Stomach (tissue), 9 donors: ENCODE data around the gene MYH11. TPM values are rescaled to one million over a fixed set of nuclear protein-coding genes. Genes with fewer than 3 reads are reported as not detected.

Experiments
- DNase-seq, 2 donors: peaks; one replicate each; pipeline versions ENCODE4 v3.0.0 to v3.0.0-alpha.2; 2013 to 2019
- H3K27ac ChIP-seq, 5 donors: fragments of 200-600 bp in 4 of 5; sonication (generic) in 4 of 5; one replicate each; pipeline ENCODE4 v1.5.1; 2013 to 2019; ENCODE audit warnings: mild to moderate bottlenecking in 1 of 5, moderate library complexity in 1 of 5
- H3K27me3 ChIP-seq, 3 donors: fragments of 200-600 bp; sonication (generic); one replicate each; pipeline ENCODE4 v1.5.1; 2017 to 2019; ENCODE audit warnings: mixed run types in 1 of 3
- H3K36me3 ChIP-seq, 4 donors: fragments of 200-600 bp; sonication (generic); 1 replicate in 3 of 4; 2 replicates in 1 of 4; pipeline ENCODE4 v1.5.1; 2016 to 2019
- H3K4me1 ChIP-seq, 4 donors: fragments of 200-600 bp; sonication (generic); one replicate each; pipeline ENCODE4 v1.5.1; 2016 to 2019
- H3K4me3 ChIP-seq, 4 donors: fragments of 200-600 bp; sonication (generic) in 3 of 4; one replicate each; pipeline ENCODE4 v1.5.1; 2016 to 2019; ENCODE audit warnings: mild to moderate bottlenecking in 1 of 4
- H3K9me3 ChIP-seq, 4 donors: fragments of 200-600 bp; sonication (generic); one replicate each; pipeline ENCODE4 v1.5.1; 2016 to 2019
- CTCF ChIP-seq, 7 experiments: fragments of 450-650 bp in 4 of 7; fragments of 200-600 bp in 3 of 7; sonication (generic) in 3 of 7; IDR thresholded peaks; one replicate each; pipeline ENCODE4 v1.5.1; 2016 to 2019; ENCODE audit warnings: antibody characterized with exemption in 7 of 7, control low read depth in 2 of 7, mild to moderate bottlenecking in 1 of 7
- EP300 ChIP-seq: sonication (generic); formaldehyde crosslinking; IDR thresholded peaks from one replicate; pipeline ENCODE4 v1.6.1; 2017; ENCODE audit warnings: antibody characterized with exemption
- POLR2A ChIP-seq, 4 donors: fragments of 450-650 bp; IDR thresholded peaks; one replicate each; pipeline ENCODE4 v1.6.1; 2016; ENCODE audit warnings: antibody characterized with exemption in 4 of 4, control low read depth in 2 of 4, mild to moderate bottlenecking in 1 of 4, moderate library complexity in 1 of 4
- POLR2AphosphoS5 ChIP-seq, 3 donors: sonication (generic); formaldehyde crosslinking; IDR thresholded peaks; one replicate each; pipeline ENCODE4 v1.6.1; 2016; ENCODE audit warnings: antibody characterized with exemption in 3 of 3
- WGBS, 5 donors: extraction: QIAGEN DNeasy Blood & Tissue Kit in 3 of 5; methylation state at CpG; one replicate each; pipeline versions ENCODE4 v1.1.5 to v1.1.7; 2013 to 2018; 5-methylcytosine and 5-hydroxymethylcytosine counted together
- intact Hi-C: fragments of 100-400 bp; cut with DNase I; formaldehyde crosslinking; loops from one replicate; pipeline ENCODE4 v1.15.1; 2023; ENCODE audit warnings: low total_unique reads
- polyA plus RNA-seq, 3 donors: library from polyadenylated mRNA; stranded (reverse); fragments of 200-250 nt; gene quantifications; one replicate each; pipeline ENCODE4 v1.2.3, GENCODE V29; 2013
- total RNA-seq, 5 donors: library from RNA; depleted of rRNA; stranded (reverse); fragments of >200 nt; gene quantifications; one replicate each; pipeline versions ENCODE4 v1.1.0 to v1.2.3, GENCODE V29; 2014 to 2016
- donor health status: healthy with polysubstance abuse.
- donor health status: Bipolar disorder and iron deficiency.
- donor health status: healthy.

Gene MYH11
- total and polyA plus RNA-seq, 8 donors: 33.8 to 3,048 (median 865) TPM

- Histone ChIP-seq H3K27me3 (no peaks in the 10 kb centered on the region), H3K36me3 (peaks cover 3 to 94% (median 56%) of the 10 kb centered on the region in 4 donors), H3K9me3 (no peaks in the 10 kb centered on the region), H3K4me3 (no peak overlapping the region), H3K27ac (no peak overlapping the region), H3K4me1 (peaks cover 0 to 8% (median 4%) of the 10 kb centered on the region in 4 donors)
- TF ChIP-seq POLR2AphosphoS5 (IDR thresholded peaks at IDR 0.05) (no peak), CTCF (IDR thresholded peaks at IDR 0.05) (no peak), POLR2A (IDR thresholded peaks at IDR 0.05) (no peak), EP300 (no peak)
- DNase-seq: no peak
- 82 to 91% (median 88%) methylated on average over 2 of the region's 2 CpGs for WGBS, 5 donors
- intact Hi-C loops: no loop called here
These were observed 108.2 kb downstream of the MYH11 start for GRCh38 chr16:15748654-15749053.

DNA sequence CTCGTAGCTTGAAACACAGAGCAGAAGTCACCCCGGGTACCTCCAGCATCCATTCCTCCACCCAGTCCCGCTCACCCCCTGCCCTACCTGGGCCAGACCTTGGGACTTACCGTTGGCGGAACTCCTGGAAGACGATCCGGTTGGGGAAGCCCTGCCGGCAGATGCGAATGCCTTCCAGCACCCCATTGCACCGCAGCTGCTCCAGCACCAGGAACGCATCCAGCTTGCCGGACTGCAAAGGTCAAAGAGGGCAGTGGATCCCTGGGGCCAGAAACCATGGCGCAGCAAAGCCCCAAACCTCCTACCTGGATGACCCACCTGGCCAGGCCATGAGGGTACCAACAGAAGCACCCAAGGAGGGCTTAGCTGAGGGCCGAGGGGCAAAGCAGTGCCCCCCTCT is 108.9 kb downstream of the MYH11 start:
- WGBS, 5 donors: 86 to 96% (median 93%) methylated on average over 11 to 14 of the region's 14 CpGs
- no peak overlapping the region for H3K27ac ChIP-seq
- no peaks in the 10 kb centered on the region for H3K27me3 ChIP-seq
- TF ChIP-seq EP300: no peak
- peaks cover 3 to 94% (median 52%) of the 10 kb centered on the region in 4 donors for H3K36me3 ChIP-seq
- H3K9me3 ChIP-seq: no peaks in the 10 kb centered on the region
- intact Hi-C loops: no loop called here
- peaks cover 0 to 8% (median 4%) of the 10 kb centered on the region in 4 donors for H3K4me1 ChIP-seq
- H3K4me3 ChIP-seq: no peak overlapping the region
- no peak for DNase-seq

- no peak overlapping the region for H3K27ac ChIP-seq
- no peaks in the 10 kb centered on the region for H3K27me3 ChIP-seq
- H3K36me3 ChIP-seq: peaks cover 9 to 96% (median 52%) of the 10 kb centered on the region in 4 donors
- 91 to 94% (median 92%) methylated on average over 5 to 6 of the region's 6 CpGs for WGBS, 5 donors
- intact Hi-C loops: no loop called here
- DNase-seq: no peak
- H3K4me3 ChIP-seq: no peak overlapping the region
- no peak for TF ChIP-seq CTCF (IDR thresholded peaks at IDR 0.05)
- no peak for TF ChIP-seq EP300
- no peak for TF ChIP-seq POLR2AphosphoS5 (IDR thresholded peaks at IDR 0.05)
- TF ChIP-seq POLR2A (IDR thresholded peaks at IDR 0.05): no peak
- H3K9me3 ChIP-seq: peaks cover 0 to under 1% (median 0%) of the 10 kb centered on the region in 4 donors
- H3K4me1 ChIP-seq: peaks cover 0 to 8% (median 4%) of the 10 kb centered on the region in 4 donors
These were observed 110.5 kb downstream of the MYH11 start for GRCh38 chr16:15746332-15746731.

DNA sequence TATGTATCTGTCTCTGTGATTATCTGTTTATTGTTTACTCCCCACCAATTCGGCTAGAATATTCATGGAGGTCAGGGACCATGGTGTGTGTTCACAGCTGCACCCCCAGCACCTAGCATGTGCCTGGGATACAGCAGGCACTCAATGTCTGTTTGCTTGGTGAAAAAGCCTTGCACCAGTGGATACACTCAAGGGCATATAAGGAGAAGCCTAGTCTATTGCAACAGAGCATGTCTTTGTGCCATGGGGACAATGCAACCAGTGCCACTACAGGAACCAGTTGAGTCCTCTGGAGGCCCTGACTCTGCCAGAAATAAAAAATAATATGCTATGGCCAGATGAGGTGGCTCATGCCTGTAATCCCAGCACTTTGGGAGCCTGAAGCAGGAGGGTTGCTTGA is 113.2 kb downstream of the MYH11 start:
- DNase-seq: no peak
- Histone ChIP-seq H3K4me1 (peaks cover 0 to 8% (median 4%) of the 10 kb centered on the region in 4 donors), H3K9me3 (peaks cover 0 to 8% (median 4%) of the 10 kb centered on the region in 4 donors), H3K27ac (no peak overlapping the region), H3K27me3 (no peaks in the 10 kb centered on the region), H3K4me3 (no peak overlapping the region), H3K36me3 (peaks cover 25 to 100% (median 61%) of the 10 kb centered on the region in 4 donors)
- 30 to 77% (median 58%) methylated on average over 1 of the region's 1 CpG for WGBS, 5 donors
- TF ChIP-seq EP300: no peak
- no peak for TF ChIP-seq CTCF (IDR thresholded peaks at IDR 0.05)
- no peak for TF ChIP-seq POLR2AphosphoS5 (IDR thresholded peaks at IDR 0.05)
- TF ChIP-seq POLR2A (IDR thresholded peaks at IDR 0.05): no peak
- intact Hi-C loops: no loop called here

DNA sequence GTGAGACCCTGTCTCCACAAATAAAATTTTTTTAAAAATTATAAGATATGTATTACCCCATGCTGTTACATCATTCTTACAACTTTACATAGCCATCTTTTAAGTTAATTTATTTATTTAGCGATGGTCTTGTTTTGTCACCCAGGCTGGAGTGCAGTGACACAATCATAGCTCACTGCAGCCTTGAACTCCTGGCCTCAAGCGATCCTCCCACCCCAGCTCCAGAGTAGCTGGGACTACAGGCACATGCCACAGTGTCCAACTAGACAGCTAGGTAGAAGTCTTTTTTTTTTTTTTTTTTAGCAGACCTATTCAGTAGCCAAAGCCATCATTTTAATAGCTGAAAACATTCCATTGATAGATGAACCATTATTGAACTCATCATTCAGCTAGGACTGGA is 114.1 kb downstream of the MYH11 start:
- H3K27me3 ChIP-seq: no peaks in the 10 kb centered on the region
- TF ChIP-seq EP300 (no peak), CTCF (IDR thresholded peaks at IDR 0.05) (no peak), POLR2AphosphoS5 (IDR thresholded peaks at IDR 0.05) (no peak), POLR2A (IDR thresholded peaks at IDR 0.05) (no peak)
- no peak overlapping the region for H3K4me3 ChIP-seq
- intact Hi-C loops: no loop called here
- WGBS, 5 donors: 94 to 100% (median 98%) methylated on average over 2 of the region's 2 CpGs
- DNase-seq: no peak
- H3K9me3 ChIP-seq: peaks cover 0 to 8% (median 4%) of the 10 kb centered on the region in 4 donors
- peaks cover 0 to 8% (median 4%) of the 10 kb centered on the region in 4 donors for H3K4me1 ChIP-seq
- no peak overlapping the region for H3K27ac ChIP-seq
- H3K36me3 ChIP-seq: peaks cover 22 to 100% (median 63%) of the 10 kb centered on the region in 4 donors
